HepG2 (cell line): ENCODE results near the gene CHST3. TPM values are rescaled to one million over a fixed set of nuclear protein-coding genes. Genes with fewer than 3 reads are reported as not detected.

Source experiments
- CEBPG ChIP-seq: IDR thresholded peaks from 2 replicates; pipeline ENCODE4 v1.6.1; 2016
- CSRNP1 ChIP-seq: sonication (generic); formaldehyde crosslinking; IDR thresholded peaks from 2 replicates; pipeline ENCODE4 v1.8.1; 2023; ENCODE audit warnings: mild to moderate bottlenecking, missing genetic modification reagents
- DMAP1 ChIP-seq: IDR thresholded peaks from 2 replicates; pipeline ENCODE4 v1.6.1; 2016
- DR1 ChIP-seq: sonication (generic); formaldehyde crosslinking; IDR thresholded peaks from 2 replicates; pipeline ENCODE4 v1.8.0; 2021; ENCODE audit warnings: mild to moderate bottlenecking, missing genetic modification reagents, inconsistent platforms
- ELF3 ChIP-seq: IDR thresholded peaks from 2 replicates; pipeline ENCODE4 v1.6.1; 2016; ENCODE audit warnings: missing genetic modification reagents, missing compliant biosample characterization
- JDP2 ChIP-seq: sonication (generic); formaldehyde crosslinking; IDR thresholded peaks from 2 replicates; pipeline ENCODE4 v1.8.1; 2022; ENCODE audit warnings: missing genetic modification reagents, borderline replicate concordance
- JUND ChIP-seq: sonication (generic); formaldehyde crosslinking; IDR thresholded peaks from 2 replicates; pipeline ENCODE4 v1.8.0; 2022; ENCODE audit warnings: mild to moderate bottlenecking, missing genetic modification reagents
- KAT8 ChIP-seq: IDR thresholded peaks from 2 replicates; pipeline ENCODE4 v1.6.1; 2016; ENCODE audit warnings: missing genetic modification reagents, missing compliant biosample characterization
- MEIS1 ChIP-seq: sonication (generic); formaldehyde crosslinking; IDR thresholded peaks from 2 replicates; pipeline ENCODE4 v1.9.0; 2021; ENCODE audit warnings: mild to moderate bottlenecking, missing genetic modification reagents, moderate library complexity, borderline replicate concordance
- NR2F2 ChIP-seq: IDR thresholded peaks from 2 replicates; pipeline ENCODE4 v1.6.1; 2012; ENCODE audit warnings: low read depth, inconsistent platforms, borderline replicate concordance
- PRPF4 ChIP-seq: fragments of 200-400 bp; formaldehyde crosslinking; IDR thresholded peaks from 2 replicates; pipeline ENCODE4 v1.6.1; 2016; ENCODE audit warnings: low read length, low read depth; ENCODE audit not compliant: poor library complexity, severe bottlenecking
- REPIN1 ChIP-seq: sonication (generic); formaldehyde crosslinking; IDR thresholded peaks from 2 replicates; pipeline ENCODE4 v1.8.0; 2022; ENCODE audit warnings: missing genetic modification reagents, low read depth, mild to moderate bottlenecking, borderline replicate concordance
- SOX6 ChIP-seq, 2 experiments: fragments of 450-650 bp in 1 of 2; sonication (generic) in 1 of 2; formaldehyde crosslinking in 1 of 2; IDR thresholded peaks; 2 replicates each; pipeline versions ENCODE4 v1.4.0 to v1.6.1; 2017 to 2020; ENCODE audit warnings: antibody characterized with exemption in 1 of 2, mild to moderate bottlenecking in 1 of 2, missing genetic modification reagents in 1 of 2
- TEAD2 ChIP-seq: sonication (generic); formaldehyde crosslinking; IDR thresholded peaks from 2 replicates; pipeline ENCODE4 v1.9.0; 2021; ENCODE audit warnings: missing genetic modification reagents
- TIGD3 ChIP-seq: sonication (generic); formaldehyde crosslinking; IDR thresholded peaks from 2 replicates; pipeline ENCODE4 v1.5.1; 2020; ENCODE audit warnings: mild to moderate bottlenecking, missing genetic modification reagents, borderline replicate concordance
- TMF1 ChIP-seq: sonication (generic); formaldehyde crosslinking; IDR thresholded peaks from 2 replicates; pipeline ENCODE4 v1.8.1; 2022; ENCODE audit warnings: low read depth, missing genetic modification reagents
- ZBTB7B ChIP-seq: sonication (generic); formaldehyde crosslinking; IDR thresholded peaks from 2 replicates; pipeline ENCODE4 v1.4.0; 2020; ENCODE audit warnings: missing genetic modification reagents
- ZEB1 ChIP-seq: IDR thresholded peaks from 2 replicates; pipeline ENCODE4 v1.6.1; 2012; ENCODE audit warnings: mild to moderate bottlenecking, low read depth, inconsistent platforms; ENCODE audit not compliant: insufficient replicate concordance
- ZNF264 ChIP-seq: sonication (generic); formaldehyde crosslinking; IDR thresholded peaks from 2 replicates; pipeline ENCODE4 v1.4.0; 2020; ENCODE audit warnings: missing genetic modification reagents
- ZNF317 ChIP-seq: sonication (generic); formaldehyde crosslinking; IDR thresholded peaks from 2 replicates; pipeline ENCODE4 v1.5.0; 2020; ENCODE audit warnings: mild to moderate bottlenecking, missing genetic modification reagents
- ZNF331 ChIP-seq: sonication (generic); formaldehyde crosslinking; IDR thresholded peaks from 2 replicates; pipeline ENCODE4 v1.4.0; 2020; ENCODE audit warnings: missing genetic modification reagents
- ZNF431 ChIP-seq: sonication (generic); formaldehyde crosslinking; IDR thresholded peaks from 2 replicates; pipeline ENCODE4 v1.9.0; 2022; ENCODE audit warnings: missing genetic modification reagents, low read depth, mild to moderate bottlenecking, borderline replicate concordance
- ZNF484 ChIP-seq: sonication (generic); formaldehyde crosslinking; IDR thresholded peaks from 2 replicates; pipeline ENCODE4 v1.5.1; 2020; ENCODE audit warnings: mild to moderate bottlenecking, low read depth, missing genetic modification reagents, borderline replicate concordance
- ZNF501 ChIP-seq: sonication (generic); formaldehyde crosslinking; IDR thresholded peaks from 2 replicates; pipeline ENCODE4 v1.5.1; 2020; ENCODE audit warnings: mild to moderate bottlenecking, moderate library complexity, missing genetic modification reagents
- ZNF557 ChIP-seq: sonication (generic); formaldehyde crosslinking; IDR thresholded peaks from 2 replicates; pipeline ENCODE4 v1.4.0; 2020; ENCODE audit warnings: missing genetic modification reagents
- ZNF564 ChIP-seq: sonication (generic); formaldehyde crosslinking; IDR thresholded peaks from 2 replicates; pipeline ENCODE4 v1.8.1; 2023; ENCODE audit warnings: mild to moderate bottlenecking, missing genetic modification reagents
- ZNF841 ChIP-seq: sonication (generic); formaldehyde crosslinking; IDR thresholded peaks from 2 replicates; pipeline ENCODE4 v1.8.1; 2023; ENCODE audit warnings: missing genetic modification reagents, borderline replicate concordance
- ZNF879 ChIP-seq: sonication (generic); formaldehyde crosslinking; IDR thresholded peaks from 2 replicates; pipeline ENCODE4 v1.8.1; 2023; ENCODE audit warnings: missing genetic modification reagents
- polyA plus RNA-seq, 8 experiments: library from polyadenylated mRNA; depleted of rRNA in 3 of 8; stranded (reverse) in 7 of 8; unstranded in 1 of 8; fragments of >200 nt; fragmentation: Illumina TruSeq in 4 of 8; extraction: Trizol in 4 of 8; gene quantifications; 2 replicates each; pipeline versions ENCODE4 v1.2.1 to v1.2.3, GENCODE V29; 2011 to 2016; ENCODE audit warnings: low read depth in 4 of 8, missing spikeins in 1 of 8, mixed read lengths in 1 of 8; ENCODE audit not compliant: insufficient read depth in 1 of 8
- total RNA-seq, 5 experiments: library from RNA; depleted of rRNA; stranded (reverse); fragments of >200 nt; fragmentation: Illumina TruSeq; extraction: Trizol; gene quantifications; 2 replicates each; pipeline ENCODE4 v1.2.3, GENCODE V29; 2016; ENCODE audit warnings: low read depth in 1 of 5

CHST3 gene
- total and polyA plus RNA-seq, 2 of the 13 experiments (the other 11 are each of a cell fraction or from before 2014, with no cell fraction given) = 7.2 to 18.7 TPM

GRCh38 chr10:72056932-72057751, 92.9 kb downstream of the CHST3 start (continued):
- TF ChIP-seq CSRNP1 (peak; percentile 85), ZNF484 (CRISPR knock-in tag) (no peak), ZNF331 (CRISPR knock-in tag) (no peak; the same call in 1 of the 2 replicates), TIGD3 (no peak), ZNF564 (CRISPR knock-in tag) (0 out of 2 replicates have a peak, but pooled peaks have one; percentile 46), CEBPG (CRISPR knock-in tag) (0 out of 2 replicates have a peak, but pooled peaks have one; percentile 5), ZNF264 (CRISPR knock-in tag) (peak; percentile 78; the same call in 1 of the 2 replicates), PRPF4 (no peak), TMF1 (CRISPR knock-in tag) (peak; percentile 57; the same call in 1 of the 2 replicates), ZBTB7B (CRISPR knock-in tag) (no peak), NR2F2 (peak; percentile 44; the same call in 1 of the 2 replicates), DR1 (CRISPR knock-in tag) (no peak), DMAP1 (CRISPR knock-in tag) (peak; percentile 15; the same call in 1 of the 2 replicates), ZNF501 (CRISPR knock-in tag) (peak; percentile 61; the same call in 1 of the 2 replicates), ZNF557 (0 out of 2 replicates have a peak, but pooled peaks have one; percentile 45), TEAD2 (no peak), SOX6 (IDR thresholded peaks at IDR 0.05) (no peak), SOX6 (CRISPR knock-in tag; IDR thresholded peaks at IDR 0.05) (peak; percentile 88), MEIS1 (peak; percentile 58; the same call in 1 of the 2 replicates), KAT8 (CRISPR knock-in tag) (peak; percentile 43; the same call in 1 of the 2 replicates), ELF3 (CRISPR knock-in tag) (peak; percentile 74), ZEB1 (peak; percentile 97), ZNF841 (CRISPR knock-in tag) (no peak), ZNF317 (CRISPR knock-in tag) (peak; percentile 31; the same call in 1 of the 2 replicates), JDP2 (CRISPR knock-in tag) (no peak), REPIN1 (CRISPR knock-in tag) (peak; percentile 69; the same call in 1 of the 2 replicates), ZNF431 (CRISPR knock-in tag) (0 out of 2 replicates have a peak, but pooled peaks have one; percentile 43), JUND (CRISPR knock-in tag) (peak; percentile 26; the same call in 1 of the 2 replicates), ZNF879 (no peak)
